ENCODE measurements around the gene ANKRD16.
"Not testable (repeated sequence)": the region's sequence is repeated elsewhere in the genome, so short reads cannot be mapped to it uniquely, and the experiment has no call there.

Gene ANKRD16

DNA sequence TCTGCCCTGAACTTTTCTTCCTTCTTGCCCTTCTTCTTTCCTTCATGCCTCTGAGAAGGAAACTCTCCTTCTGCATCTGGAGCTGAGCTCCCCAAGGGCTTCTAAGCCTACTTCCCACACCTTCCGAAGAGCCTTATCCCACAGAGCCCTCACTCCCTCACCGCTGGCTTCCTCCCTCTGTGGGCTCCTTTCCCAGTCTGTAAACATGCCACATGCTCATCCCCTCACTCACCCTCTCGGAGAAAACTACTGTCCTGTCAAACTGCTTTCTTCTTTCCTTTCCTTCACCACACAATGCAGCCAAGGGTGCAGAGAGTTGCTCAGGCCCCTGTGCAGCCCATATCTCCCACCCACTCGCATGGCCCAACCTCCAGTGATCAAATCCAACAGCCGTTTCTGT lies 18.1 kb downstream of the ANKRD16 start:
- FAIRE-seq, result no peak

DNA sequence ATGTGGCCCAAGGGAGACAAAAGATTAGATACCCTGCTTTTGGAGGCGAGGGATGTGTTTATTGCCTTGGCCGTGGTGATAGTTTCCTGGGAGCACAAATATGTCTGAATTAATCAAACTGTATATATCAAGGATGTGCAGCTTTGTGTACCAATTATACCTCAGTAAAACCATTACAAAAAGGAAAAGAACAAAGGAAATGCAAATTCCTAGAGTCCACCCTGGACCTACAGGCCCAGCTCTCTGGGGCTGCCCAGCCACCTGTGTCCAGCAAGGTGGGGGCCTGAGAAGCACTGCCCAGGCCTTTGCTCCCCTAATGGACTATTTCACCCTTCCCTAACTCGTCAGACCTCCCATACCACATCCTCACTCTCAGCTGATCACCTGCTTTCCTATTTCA lies 20.5 kb downstream of the ANKRD16 start:
- no peak for FAIRE-seq

DNA sequence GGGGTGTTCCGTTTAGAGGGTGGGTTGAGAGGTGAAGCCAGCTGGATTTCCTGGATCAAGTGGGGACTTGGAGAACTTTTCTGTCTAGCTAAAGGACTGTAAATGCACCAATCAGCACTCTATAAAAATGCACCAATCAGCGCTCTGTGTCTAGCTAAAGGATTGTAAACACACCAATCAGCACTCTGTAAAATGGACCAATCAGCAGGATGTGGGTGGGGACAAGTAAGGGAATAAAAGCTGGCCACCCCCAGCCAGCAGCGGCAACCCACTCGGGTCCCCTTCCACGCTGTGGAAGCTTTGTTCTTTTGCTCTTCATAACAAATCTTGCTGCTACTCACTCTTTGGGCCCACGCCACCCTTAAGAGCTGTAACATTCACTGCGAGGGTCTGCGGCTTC lies 21.3 kb downstream of the ANKRD16 start:
- FAIRE-seq, result not testable (repeated sequence)

GRCh38 chr10:5867091-5867615 lies 22.5 kb downstream of the ANKRD16 start:
- not testable (repeated sequence) for FAIRE-seq

DNA sequence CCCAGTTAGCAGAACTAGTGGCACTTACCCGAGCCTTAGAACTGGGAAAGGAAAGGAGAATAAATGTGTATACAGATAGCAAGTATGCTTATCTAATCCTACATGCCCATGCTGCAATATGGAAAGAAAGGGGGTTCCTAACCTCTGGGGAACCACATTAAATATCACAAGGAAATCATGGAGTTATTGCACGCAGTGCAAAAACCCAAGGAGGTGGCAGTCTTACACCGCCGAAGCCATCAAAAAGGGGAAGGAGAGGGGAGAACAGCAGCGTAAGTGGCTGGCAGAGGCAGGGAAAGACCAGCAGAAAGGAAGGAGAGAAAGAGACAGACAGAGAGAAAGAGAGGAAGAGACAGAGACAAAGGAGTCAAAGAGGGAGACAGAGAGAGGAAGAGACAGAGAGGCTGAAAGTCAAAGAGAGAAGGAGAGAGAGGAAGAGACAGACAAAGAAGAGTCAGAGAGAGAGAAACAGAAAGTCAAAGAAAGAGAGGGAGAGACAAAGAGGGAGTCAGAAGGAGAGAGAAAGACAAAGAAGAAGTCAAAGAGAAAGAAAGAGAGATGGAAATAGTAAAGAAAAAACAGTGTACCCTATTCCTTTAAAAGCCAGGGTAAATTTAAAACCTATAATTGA lies 23.1 kb downstream of the ANKRD16 start:
- FAIRE-seq, result not testable (repeated sequence)

DNA sequence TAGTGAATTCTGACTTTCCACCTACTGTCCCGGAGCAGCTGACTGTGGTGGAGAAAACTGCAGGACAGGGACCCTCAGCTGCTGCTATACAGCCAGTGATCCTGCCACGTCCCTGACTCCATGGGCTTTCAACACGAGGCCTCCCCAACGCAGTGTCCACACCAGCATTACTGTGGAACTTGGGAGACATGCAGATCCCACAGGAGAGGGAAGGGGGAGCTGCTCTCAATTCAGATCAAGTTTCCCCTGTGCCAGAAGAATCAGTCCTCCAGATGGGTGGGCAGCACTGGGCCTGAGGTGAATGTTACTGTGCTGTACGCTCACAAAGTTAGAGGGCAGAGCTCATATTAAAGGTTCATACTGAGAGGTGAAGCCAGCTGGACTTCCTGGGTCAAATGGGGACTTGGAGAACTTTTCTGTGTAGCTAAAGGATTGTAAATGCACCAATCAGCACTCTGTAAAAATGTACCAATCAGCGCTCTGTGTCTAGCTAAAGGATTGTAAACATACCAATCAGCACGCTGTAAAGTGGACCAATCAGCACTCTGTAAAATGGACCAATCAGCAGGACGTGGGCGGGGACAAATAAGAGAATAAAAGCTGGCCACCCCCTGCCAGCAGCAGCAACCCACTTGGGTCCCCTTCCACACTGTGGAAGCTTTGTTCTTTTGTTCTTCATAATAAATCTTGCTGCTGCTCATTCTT lies 26.6 kb downstream of the ANKRD16 start:
- not testable (repeated sequence) for FAIRE-seq

DNA sequence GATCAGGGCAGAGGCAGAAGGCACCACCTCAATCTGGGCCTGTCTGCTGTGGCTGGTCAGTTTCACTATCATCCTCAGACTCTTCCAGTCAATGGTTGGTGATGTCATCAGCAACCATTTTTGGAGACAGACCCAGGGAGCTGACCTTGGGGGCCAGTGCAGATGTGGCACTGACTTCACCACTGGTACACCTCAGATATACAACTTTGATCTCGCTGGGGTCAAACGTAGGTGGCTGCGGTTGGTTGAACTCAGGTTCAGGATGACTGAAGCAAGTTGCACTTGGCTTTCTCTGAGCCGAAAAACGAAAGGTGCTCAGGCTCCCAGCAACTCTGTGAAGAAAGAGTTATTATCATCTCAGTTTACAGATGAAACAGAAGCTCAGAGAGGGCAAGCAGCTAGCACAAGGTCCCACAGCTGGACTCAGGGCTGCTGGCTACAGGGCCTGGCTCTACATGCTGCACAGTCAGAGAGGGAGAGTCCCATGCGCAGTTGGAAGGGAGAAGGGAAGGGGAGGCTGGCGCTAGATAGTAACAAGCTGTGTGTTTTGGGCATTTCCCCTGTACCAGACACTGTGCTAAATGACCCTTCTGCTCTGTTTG lies 27.2 kb downstream of the ANKRD16 start:
- no peak for FAIRE-seq

DNA sequence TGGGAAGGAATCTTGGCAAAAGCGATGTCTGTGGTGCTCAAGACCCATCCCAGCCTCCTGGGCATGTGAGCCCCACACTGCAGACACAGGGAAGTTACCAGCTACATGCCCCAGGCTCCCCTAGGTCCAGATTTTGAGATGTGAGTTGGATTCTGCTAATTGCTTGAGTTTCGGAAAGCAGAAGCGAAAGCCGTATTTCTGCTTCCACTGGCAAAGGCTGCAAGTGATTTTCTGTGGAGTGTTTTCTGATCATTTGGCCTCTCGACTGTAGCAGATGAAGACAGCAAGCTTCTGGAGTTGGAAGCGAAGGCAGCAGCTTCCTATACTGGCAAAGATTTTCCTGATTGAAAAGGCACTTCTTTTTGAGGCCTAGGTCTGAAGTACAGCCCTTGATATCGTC lies 29.6 kb downstream of the ANKRD16 start:
- FAIRE-seq, result no peak

GRCh38 chr10:5858811-5859210 lies 30.9 kb downstream of the ANKRD16 start:
- FAIRE-seq, result no peak

- FAIRE-seq, result no peak
Observed at GRCh38 chr10:5856701-5857004, 33.0 kb downstream of the ANKRD16 start.

DNA sequence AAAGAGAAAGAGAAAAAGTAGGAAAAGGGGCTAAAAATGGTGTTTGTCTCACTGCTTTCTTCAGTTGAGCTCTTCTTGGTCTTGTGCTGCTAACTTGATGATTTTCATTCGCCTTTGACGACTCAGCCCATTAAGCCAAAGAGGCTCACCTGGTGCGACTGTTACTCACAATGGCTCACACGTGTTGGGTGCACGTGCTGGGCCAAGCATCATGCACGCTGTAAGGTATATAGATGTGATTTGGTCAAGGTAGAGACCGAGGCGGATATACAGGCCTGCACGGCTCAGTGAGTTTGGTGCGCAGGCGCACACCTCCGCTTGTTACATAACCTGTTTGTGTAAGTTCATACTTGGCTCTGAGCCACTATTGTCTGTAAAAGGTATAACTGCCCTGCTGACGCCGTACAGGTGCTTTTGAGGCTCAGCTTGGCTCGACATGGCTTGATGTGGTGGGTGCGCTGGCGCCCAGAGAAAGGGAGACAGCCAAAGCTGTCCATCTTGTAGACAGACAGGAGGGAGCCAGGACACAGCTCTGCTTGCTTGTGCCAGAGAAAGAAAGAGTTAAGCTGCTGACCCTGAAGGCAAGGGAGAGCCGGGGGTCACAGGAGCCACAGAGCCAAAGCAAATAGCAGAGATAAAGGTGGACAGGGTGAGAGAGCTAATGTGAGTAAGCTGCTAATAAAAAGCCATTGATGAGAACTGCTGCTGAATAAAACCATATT lies 33.6 kb downstream of the ANKRD16 start:
- FAIRE-seq, result no peak

GRCh38 chr10:5854131-5854475 lies 35.6 kb downstream of the ANKRD16 start:
- FAIRE-seq, result no peak

DNA sequence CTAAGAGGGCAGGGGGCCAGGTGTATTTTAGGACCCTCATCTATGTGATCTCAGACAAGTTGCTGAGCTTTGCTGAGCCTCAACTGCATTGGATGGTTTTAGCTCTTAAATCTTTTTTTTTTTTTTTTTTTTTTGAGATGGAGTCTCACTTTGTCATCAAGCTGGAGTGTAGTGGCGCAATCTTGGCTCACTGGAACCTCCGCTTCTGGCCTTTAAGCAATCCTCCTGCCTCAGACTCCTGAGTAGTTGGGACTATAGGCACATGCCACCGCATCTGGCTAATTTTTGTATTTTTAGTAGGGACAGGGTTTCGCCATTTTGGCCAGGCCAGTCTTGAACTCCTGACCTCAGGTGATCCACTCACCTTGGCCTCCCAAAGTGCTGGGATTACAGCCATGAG lies 43.0 kb downstream of the ANKRD16 start:
- FAIRE-seq, result not testable (repeated sequence)

- no peak for FAIRE-seq
Observed at GRCh38 chr10:5844345-5845055, 45.2 kb downstream of the ANKRD16 start.

GRCh38 chr10:5843686-5844344 lies 45.9 kb downstream of the ANKRD16 start:
- FAIRE-seq, result no peak

DNA sequence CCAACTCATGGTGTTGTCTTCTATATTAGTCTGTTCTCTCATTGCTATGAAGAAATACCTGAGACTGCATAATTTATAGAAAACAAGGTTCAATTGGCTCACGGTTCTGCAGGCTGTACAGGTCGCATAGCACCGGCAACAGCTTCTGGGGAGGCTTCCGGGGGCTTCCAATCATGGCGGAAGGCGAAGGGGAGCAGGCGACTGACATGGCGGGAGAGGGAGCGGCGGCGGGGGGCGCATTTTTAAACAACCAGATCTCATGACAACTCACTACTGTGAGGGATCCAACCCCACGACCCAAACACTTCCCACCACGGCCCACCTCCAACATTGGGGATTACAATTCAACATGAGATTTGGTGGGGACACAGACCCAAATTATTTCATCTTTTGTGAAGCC lies 47.7 kb downstream of the ANKRD16 start:
- FAIRE-seq, result no peak

DNA sequence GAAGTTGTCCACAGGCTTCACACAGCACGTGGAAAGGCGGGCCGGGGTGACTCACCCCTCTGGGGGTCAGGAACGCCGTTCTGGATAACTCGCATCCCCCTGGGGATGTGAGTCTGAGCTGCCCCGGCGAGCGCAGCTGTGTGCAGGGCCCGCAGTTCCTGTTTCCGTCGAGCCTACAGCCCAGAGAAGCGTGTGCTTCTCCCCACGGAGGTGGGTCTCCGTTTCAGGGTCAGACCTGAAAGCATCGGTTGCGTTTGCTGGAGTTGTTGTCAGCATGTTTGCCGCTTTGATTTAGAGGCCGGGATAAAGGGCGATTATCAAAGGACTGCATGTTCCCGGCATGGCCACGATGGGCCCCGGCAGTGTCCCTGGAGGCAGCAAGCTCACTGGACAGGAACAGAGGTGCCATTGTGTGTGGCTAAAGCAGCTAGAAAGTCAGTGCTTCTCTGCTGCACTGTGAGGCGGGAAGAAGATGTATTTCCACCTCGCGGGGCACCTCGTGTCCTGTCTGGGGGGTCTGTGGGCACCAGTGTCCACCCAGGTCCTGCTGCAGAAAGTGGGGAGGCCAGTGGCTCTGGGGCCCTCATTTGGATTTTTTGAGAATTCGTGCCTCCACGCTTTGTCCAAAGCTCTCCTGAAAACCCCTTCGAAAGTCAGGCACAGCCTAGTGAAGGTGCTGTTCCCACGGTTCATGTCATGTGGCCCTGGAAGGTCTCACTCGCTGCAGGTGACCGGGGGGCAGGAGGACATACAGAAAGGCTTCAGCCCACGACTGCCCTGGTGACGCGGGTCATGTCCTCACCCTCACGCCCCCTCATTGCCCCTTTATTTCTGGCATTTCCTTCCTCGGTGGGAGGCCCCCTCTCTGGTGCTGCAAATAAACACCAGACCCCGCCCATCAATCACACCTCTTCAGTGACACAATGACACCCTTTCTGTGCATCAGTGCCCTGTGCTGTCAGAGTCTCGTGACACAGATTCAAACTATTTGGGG lies 49.1 kb downstream of the ANKRD16 start:
- no peak for FAIRE-seq

GRCh38 chr10:5836181-5836580 lies 53.5 kb downstream of the ANKRD16 start:
- not testable (repeated sequence) for FAIRE-seq

DNA sequence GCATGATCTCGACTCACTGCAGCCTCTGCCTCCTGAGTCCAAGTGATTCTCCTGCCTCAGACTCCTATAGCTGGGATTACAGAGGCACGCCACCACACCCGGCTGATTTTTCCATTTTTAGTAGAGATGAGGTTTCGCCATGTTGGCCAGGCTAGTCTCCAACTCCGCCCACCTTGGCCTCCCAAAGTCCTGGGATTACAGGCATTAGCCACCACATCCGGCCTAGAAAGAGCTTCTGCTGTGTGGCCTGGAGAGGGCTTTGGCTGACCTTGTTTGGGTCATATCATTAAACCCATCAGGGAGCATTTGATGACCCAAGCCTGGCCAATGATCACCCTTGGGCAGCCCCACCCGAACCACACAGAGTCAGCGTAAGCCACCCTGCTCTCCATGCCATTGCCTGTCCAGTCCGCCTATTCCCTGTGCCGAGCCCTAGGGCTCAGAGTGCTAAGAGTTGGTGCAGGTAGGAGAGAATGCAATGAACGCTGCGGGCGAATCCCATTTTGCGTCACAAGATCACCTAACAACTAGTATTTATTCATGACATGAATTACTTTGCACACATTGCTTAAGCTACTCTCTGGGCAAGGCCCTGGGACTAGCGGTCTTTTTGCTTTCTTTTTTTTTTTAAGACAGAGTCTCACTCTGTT lies 54.1 kb downstream of the ANKRD16 start:
- FAIRE-seq, result no peak

GRCh38 chr10:5833814-5834213 lies 55.9 kb downstream of the ANKRD16 start:
- no peak for FAIRE-seq

DNA sequence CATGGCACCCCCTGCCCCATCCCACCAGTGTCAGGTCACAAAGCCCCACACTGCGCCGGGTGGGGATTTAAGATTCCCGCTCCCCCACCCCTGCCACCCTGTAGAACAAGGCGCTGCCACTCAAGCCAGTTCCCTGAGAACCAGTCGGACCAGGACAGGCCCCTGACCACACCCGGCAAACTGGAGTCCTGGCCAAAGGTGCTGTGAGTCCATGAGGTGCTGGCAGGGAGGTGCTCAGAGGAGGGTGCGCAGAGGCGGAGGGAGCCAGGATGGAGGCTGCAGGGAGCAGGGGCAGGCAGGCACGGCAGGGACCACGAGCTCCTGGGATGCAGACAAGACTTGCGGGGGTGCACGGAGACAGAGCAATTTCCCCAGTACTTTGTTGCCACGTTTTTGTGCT lies 56.7 kb downstream of the ANKRD16 start:
- no peak for FAIRE-seq

Data from TTC549 (cell line).